Choroid plexus epithelial cell (primary cell): Measurements from ENCODE around the gene CD3D.

Source experiments
- DNase-seq: peaks from one replicate; pipeline ENCODE4 v3.0.0-alpha.2; 2010; ENCODE audit warnings: low read depth
- H3K4me3 ChIP-seq: 2 replicates; pipeline ENCODE4 v1.5.1; 2011; ENCODE audit warnings: low read depth, mild to moderate bottlenecking, control low read depth, low read length, moderate library complexity
- TF ChIP-seq, protein P1 (sequence below): conservative IDR thresholded peaks from 2 replicates; pipeline ENCODE4 v1.5.1; 2011; ENCODE audit warnings: low read depth, mild to moderate bottlenecking, control low read depth, inconsistent platforms, low read length, moderate library complexity

The CD3D gene

DNA sequence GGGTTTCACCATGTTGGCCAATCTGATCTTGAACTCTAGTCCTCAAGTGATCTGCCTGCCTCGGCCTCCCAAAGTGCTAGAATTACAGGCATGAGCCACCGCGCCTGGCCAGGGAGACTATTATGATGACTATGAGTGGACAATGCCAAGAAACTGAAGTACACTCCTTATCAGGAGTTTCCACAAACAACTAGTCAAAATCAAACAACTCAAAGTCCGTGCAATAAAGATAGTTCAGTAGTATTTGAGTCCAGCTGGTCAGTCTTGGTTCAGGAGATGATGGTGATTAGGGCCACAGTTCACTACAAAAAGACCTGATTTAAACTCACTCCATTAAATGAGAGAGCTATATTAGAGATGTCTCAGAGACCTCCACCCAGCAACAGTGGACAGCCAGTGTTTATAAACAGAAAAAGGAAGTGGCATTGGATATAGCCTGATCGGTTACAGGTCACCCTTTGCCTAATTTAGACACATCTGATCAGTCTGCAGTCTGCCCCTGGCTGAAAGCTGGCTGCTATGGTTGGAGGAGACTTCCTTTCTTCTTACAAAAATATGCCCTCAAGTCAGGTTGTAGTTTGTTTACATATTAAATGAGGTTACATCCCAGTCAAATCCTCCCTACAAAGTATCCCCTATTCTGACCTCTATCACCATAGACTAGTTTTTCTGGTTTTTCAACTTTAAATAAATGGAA, 21.0 kb downstream of the CD3D start:
- H3K4me3 ChIP-seq = no peak overlapping the region
- no peak for DNase-seq
- TF ChIP-seq, protein P1, sequence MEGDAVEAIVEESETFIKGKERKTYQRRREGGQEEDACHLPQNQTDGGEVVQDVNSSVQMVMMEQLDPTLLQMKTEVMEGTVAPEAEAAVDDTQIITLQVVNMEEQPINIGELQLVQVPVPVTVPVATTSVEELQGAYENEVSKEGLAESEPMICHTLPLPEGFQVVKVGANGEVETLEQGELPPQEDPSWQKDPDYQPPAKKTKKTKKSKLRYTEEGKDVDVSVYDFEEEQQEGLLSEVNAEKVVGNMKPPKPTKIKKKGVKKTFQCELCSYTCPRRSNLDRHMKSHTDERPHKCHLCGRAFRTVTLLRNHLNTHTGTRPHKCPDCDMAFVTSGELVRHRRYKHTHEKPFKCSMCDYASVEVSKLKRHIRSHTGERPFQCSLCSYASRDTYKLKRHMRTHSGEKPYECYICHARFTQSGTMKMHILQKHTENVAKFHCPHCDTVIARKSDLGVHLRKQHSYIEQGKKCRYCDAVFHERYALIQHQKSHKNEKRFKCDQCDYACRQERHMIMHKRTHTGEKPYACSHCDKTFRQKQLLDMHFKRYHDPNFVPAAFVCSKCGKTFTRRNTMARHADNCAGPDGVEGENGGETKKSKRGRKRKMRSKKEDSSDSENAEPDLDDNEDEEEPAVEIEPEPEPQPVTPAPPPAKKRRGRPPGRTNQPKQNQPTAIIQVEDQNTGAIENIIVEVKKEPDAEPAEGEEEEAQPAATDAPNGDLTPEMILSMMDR = no peak

DNA sequence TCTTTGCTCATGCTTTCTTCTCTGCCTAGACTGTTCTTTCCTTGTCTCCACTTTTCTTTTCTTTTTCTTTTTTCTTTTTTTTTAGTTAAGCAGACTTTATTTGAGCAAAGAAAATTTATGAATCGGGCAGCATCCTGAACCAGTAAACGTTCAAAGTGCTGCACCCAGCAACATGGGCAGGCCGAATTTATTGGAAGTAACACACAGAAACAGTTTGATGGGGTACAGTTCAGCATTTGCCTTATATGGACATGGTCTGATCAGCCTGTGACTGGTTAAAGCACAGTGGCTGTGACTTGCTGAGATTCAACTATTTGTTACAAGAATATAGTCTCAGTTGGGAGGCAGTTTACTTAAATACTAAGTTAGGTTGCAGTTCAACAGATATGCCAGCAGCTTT, 22.0 kb downstream of the CD3D start:
- TF ChIP-seq, protein P1 = no peak
- no peak overlapping the region for H3K4me3 ChIP-seq
- no peak for DNase-seq

DNA sequence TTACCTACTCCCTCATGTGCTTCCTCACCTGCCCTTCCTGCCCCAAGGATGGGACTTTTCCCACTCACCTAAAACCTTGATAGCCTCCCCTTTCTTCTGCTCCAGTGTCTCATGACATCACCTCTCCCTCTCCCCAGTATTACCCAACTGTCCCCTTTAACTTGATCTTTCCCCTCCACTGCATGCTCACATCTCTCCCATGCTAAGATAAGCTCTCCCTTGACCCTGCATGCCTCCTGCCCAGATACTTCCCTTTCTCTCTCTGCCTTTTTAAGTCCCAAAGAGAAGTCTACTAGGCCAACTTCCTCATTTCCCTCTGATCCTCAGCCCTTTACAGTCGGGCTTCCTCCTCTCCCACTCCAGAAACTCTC, 23.2 kb downstream of the CD3D start:
- H3K4me3 ChIP-seq = no peak overlapping the region
- TF ChIP-seq, protein P1 = no peak
- no peak for DNase-seq

DNA sequence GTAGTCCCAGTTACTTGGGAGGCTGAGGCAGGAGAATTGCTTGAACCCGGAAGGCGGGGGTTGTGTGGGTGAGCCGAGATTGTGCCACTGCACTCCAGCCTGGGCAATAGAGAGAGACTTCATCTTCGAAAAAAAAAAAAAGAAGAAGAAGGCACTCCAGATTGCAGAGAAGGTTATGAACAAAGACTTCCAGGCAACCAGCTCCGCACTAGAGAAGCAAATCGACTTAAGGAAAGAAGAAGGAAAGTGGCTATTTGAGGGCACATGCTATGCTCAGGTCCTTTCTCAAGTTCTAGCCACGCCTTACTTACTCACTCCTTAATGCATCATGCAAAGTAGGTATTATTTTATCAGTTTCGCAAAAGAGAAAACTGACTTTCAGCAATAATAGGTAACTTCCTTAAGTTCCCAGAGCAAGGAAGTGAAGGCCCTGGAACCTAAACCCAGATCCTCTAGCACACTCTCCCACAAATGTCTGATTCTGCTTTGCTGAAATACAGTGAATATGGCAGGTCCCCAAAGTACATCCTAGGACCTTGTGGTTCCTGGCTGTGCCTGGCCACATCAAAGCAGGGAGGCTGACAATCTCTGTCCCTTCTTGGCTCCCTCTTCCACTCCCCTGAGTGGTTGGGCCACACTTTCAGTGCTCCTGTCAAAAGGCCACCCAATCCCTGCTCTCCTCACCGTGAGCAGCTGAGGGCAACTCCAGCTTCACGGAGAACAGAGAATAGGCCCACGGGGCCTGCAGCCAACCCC, 23.7 kb downstream of the CD3D start:
- no peak for DNase-seq
- no peak overlapping the region for H3K4me3 ChIP-seq
- TF ChIP-seq, protein P1 = no peak

DNA sequence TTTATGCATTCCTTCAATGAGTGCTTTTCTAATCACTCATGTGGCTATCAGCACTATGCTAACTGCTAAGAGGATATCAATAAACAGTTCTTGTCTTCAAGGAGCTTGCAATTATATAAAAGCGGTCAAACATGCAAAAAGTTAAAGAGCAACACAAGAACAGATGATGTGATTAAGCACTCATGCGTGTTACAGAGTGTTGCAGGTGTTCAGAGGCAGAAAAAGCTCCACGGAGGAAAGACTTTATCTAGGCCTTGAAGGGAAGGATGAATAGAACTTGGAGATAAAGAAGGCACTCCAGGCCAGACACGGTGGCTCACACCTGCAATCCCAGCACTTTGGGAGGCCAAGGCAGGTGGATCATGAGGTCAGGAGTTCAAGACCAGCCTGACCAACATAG, 24.4 kb downstream of the CD3D start:
- no peak for DNase-seq
- H3K4me3 ChIP-seq = no peak overlapping the region
- TF ChIP-seq, protein P1 = no peak

DNA sequence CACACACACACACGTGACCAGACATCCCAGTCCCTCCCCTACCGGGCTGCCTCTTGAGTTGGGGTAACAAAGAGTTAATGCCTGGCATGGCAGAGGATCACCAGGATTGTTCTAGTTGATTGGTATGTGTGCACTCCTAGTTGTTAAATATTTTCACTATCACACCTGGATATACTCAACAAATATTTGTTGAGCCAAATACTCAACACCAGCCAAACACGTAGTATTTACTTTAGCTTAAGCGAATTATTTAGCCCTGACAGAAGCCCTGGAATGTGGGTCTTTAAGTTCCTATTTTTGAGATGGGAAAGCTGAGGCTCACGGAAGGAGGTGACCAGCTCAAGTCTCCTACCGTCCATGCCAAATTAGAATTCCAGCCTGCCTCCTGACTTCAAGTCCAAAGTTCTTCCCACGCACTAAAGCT, 27.5 kb downstream of the CD3D start:
- no peak overlapping the region for H3K4me3 ChIP-seq
- DNase-seq = no peak
- TF ChIP-seq, protein P1 = no peak

DNA sequence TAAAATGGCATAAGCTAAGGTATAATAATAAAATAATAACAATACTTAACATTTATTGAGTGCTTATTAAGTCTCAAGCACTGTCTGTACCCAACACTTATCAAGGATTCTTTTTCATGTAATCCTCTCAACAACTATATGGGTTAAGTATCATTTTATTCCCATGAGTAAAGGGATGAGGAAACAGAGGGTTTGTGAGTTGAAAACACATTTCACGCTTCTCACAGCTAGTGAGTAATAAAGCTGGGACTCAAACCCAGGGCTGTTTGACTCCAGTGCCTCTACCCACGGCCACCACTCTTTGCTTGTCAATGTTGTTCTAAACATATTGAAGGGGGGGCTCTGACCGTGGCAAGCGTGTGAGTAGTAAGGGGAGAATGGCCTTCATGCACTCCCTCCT, 29.3 kb downstream of the CD3D start:
- TF ChIP-seq, protein P1 = no peak
- no peak for DNase-seq
- H3K4me3 ChIP-seq = no peak overlapping the region
